Ramos (cell line): ENCODE measurements around the gene BCL2L15.

Experiments
- in situ Hi-C: fragments of 300-500 bp; cut with MboI; formaldehyde crosslinking; loops from one replicate; pipeline ENCODE4 v1.14.3; 2022; ENCODE audit warnings: low sequenced_read_pairs; ENCODE audit not compliant: unreplicated experiment

Gene BCL2L15

GRCh38 chr1:113912594-113913311 lies 25.4 kb upstream of the BCL2L15 start:
- in situ Hi-C loops: no loop called here

DNA sequence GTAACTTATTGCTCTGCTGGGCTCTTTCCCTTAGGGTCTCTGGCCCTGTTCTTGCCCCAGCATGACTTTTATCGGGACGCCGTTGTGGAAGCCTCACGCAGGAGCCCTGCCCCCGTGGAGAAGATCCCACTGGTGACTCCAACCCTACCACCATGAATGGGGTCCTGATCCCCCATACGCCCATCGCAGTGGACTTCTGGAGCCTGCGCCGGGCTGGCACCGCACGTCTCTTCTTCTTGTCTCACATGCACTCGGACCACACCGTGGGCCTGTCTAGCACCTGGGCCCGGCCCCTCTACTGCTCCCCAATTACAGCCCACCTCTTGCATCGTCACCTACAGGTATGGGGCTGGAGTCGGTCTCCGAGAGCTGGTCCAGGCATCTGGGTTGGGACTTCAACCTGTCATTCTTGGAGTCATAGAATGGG lies 18.1 kb upstream of the BCL2L15 start:
- in situ Hi-C loops: loop anchor here (10.0 kb wide), 1 partner anchor 71 kb away; no protein-coding TSS in a partner anchor

- in situ Hi-C loops: loop anchor here (10.0 kb wide), 1 partner anchor 70 kb away; no protein-coding TSS in a partner anchor
Observed at GRCh38 chr1:113904674-113905434, 17.5 kb upstream of the BCL2L15 start, which contains the start of the genes AP4B1 and DCLRE1B. Gene AP4B1, minus strand, starts transcription at chr1:113904799. Its CDS starts 82 bp downstream, at chr1:113904717. Gene DCLRE1B, plus strand, starts transcription at chr1:113905326. Its CDS starts 261 bp downstream, at chr1:113905587.

GRCh38 chr1:113904293-113904673 lies 16.9 kb upstream of the BCL2L15 start:
- in situ Hi-C loops: loop anchor here (10.0 kb wide), 1 partner anchor 69 kb away; no protein-coding TSS in a partner anchor

- in situ Hi-C loops: loop anchor here (10.0 kb wide), 1 partner anchor 69 kb away; no protein-coding TSS in a partner anchor
Observed at GRCh38 chr1:113903501-113904292, 16.3 kb upstream of the BCL2L15 start.

- in situ Hi-C loops: loop anchor here (10.0 kb wide), 1 partner anchor 66 kb away; no protein-coding TSS in a partner anchor
Observed at GRCh38 chr1:113901191-113901590, 13.8 kb upstream of the BCL2L15 start.

- in situ Hi-C loops: no loop called here
Observed at GRCh38 chr1:113899111-113899510, 11.7 kb upstream of the BCL2L15 start.

DNA sequence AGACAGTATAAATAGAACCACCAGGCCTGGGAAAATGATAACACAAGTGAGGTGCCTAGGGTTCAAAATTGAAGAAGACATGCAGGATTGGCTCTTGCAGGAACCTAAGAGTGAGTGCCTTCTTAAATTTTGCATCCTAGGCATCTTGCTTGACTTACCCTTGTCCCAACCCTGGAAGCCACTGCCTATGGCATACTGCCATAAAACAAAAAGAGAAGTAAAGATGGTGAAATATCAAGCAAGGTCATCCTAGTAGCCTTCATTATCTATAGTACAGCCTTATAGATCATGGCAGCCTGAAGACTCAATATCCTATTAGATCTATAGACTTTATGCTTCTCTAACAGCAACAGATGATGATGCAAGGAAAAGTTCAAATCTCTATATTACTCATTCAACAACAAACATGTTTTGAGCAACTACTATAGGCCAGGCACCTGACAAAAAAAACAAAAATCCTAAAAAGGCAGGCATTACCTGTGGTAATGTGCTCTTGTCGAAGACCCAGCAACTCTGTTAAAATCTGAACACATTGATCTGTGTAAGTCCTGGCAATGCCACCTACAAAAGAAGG lies 10.9 kb upstream of the BCL2L15 start:
- in situ Hi-C loops: no loop called here

DNA sequence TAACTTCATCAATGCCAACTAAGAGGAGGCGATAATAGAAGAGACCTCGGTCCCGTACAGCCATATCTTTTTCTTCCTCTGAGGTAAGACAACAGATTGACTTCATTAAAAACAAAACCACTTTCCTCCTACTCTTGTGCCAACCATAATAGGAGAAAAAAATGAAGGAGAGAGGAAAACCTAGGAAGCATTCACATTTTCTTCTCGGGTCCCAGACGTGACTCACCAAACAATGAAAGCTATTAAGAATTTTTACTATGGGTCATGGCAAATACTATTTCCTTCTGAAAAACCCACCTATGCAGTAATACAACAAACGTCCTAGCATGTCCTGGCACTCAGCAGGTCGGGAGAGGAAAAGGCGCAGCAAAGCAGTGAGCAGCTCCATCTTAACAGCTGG lies 8.6 kb upstream of the BCL2L15 start:
- in situ Hi-C loops: no loop called here

- in situ Hi-C loops: no loop called here
Observed at GRCh38 chr1:113895098-113895497, 7.7 kb upstream of the BCL2L15 start.

DNA sequence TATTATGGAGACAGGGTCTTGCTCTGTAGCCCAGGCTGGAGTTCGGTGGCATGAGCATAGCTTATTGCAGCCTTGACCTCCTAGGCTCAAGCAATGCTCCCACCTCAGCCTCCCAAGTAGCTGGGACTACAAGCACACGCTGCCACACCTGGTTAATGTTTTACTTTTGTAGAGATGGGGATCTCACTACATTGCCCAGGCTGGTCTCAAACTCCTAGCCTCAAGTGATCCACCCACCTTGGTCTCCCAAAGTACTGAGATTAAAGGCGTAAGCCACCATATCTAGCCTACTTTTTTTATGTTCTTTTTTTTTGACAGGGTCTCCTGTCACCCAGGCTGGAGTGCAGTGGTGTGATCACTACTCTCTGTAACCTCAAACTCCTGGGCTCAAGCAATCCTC lies 5.9 kb upstream of the BCL2L15 start:
- in situ Hi-C loops: no loop called here

- in situ Hi-C loops: no loop called here
Observed at GRCh38 chr1:113891631-113892220, 4.3 kb upstream of the BCL2L15 start.

DNA sequence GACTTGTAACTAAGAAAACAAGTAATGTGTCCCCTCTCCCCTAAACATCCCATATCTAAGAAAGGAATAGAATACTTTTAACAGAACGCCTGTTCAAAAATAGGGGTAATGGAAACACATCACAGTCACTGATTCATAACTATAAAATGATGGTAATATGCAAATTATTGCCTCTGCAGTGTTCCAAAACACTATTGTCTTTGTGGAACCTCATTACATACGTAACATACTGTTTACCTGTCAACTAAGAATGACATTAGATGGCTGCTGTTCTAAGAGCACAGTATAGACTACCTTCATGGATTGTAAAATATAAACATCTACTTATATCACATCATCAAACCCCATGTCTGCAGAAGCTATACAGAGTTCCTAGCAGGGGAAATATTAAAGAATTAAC lies 3.4 kb upstream of the BCL2L15 start:
- in situ Hi-C loops: no loop called here

- in situ Hi-C loops: no loop called here
Observed at GRCh38 chr1:113886417-113887401, 672 bp downstream of the BCL2L15 start.

DNA sequence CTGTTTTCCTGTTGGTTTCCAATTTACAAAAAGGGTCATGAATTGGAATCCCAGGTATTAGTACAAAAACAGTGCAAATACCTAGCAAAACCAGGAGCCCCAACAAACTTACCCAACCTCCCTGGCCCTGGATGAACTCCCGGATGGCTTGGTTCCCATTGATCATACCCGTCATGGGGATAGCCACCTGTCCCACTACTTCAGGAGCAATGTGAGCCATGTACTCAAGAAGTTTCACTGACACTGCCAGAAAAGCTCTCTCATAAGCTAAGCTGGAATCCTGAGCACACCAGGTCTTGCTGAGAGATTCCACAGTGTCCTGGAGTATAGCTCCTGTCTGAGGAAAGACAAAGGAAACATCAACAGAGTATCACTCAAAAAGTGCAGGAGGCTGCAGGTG lies 5.7 kb downstream of the BCL2L15 start:
- in situ Hi-C loops: no loop called here

DNA sequence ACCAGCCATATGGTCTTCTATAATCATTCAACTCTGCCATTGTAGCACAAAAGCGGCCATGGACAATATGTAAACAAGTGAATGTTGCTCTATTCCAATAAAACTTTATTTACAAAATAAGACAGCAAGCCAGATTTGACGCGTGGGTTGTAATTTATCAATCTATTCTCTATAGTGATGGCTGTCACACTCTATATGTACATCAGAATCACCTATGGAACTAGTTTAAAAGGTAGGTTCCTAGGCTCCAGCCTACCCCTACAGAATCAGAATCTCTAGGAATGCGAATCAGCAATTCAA lies 7.7 kb downstream of the BCL2L15 start:
- in situ Hi-C loops: no loop called here

DNA sequence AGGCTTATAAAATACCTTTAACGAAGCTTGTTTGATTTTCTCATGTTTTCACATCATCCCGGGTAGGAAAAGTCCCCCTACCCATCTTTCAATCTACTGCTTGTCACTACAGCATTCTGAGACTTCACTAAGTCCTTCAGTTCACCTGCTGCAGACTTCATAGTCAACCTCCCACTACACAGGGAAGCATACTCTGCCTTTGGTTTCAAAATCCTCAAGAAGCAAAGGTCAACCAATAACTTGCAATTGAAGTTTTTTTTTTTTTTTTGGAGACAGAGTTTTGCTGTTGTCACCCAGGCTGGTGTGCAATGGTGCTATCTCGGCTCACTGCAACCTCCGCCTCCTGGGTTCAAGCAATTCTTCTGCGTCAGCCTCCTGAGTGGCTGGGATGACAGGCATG lies 11.2 kb downstream of the BCL2L15 start:
- in situ Hi-C loops: no loop called here

DNA sequence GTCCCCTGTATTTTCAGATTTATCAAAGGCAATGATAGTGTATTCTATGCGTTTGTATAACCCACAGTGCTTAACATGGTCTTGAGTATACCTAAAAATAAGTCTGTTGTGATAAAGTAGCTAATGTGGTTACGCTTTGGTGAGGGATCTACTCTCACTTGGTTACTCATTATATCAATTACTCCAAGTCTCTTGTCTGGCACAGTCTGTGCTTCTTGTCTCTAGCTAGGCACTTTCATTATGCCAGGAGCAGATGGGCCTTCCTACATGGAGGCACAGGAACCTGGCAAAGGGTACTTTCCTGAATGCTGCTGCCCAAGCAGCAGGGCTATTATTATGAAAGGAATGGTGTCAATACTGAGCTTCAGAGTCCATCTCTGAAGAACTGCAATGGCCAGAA lies 11.7 kb downstream of the BCL2L15 start:
- in situ Hi-C loops: no loop called here
